HepG2 (cell line): Measurements from ENCODE around the gene TRIM62. TPM values are rescaled to one million over a fixed set of nuclear protein-coding genes. Genes with fewer than 3 reads are reported as not detected.

ENCODE experiments used
- ATAC-seq: fragments of 200-7000 bp; cut with Tn5 transposase; 3 replicates; pipeline ENCODE4 v1.9.1; 2020; ENCODE audit warnings: mild to moderate bottlenecking, moderate library complexity
- BruUV-seq: library from RNA; stranded (reverse); fragments of 400-500 nt; replicated peaks from 2 replicates; lab custom pipeline; 2021; lab: Mats Ljungman, UMichigan
- CTCF ChIA-PET: fragments of 300-600 bp; formaldehyde crosslinking; extraction: SDS; loops from one replicate; lab custom pipeline; 2021; ENCODE audit warnings: low total read pairs, inconsistent platforms, low intra/inter-chr PET ratio; lab: Yijun Ruan, JAX
- POLR2A ChIA-PET: fragments of 350-600 bp; sonication (Branson Sonifier 250); formaldehyde crosslinking; loops from one replicate; lab custom pipeline; 2020; ENCODE audit warnings: antibody characterized with exemption, inconsistent platforms; lab: Yijun Ruan, JAX
- DNase-seq: peaks from one replicate; pipeline ENCODE4 v3.0.0-alpha.2; 2015; ENCODE audit warnings: low spot score
- FAIRE-seq: peaks from 3 replicates; lab custom pipeline; 2011; peaks lifted over from hg19 to GRCh38; lab: Jason Lieb, UNC
- H2AFZ ChIP-seq: one replicate; pipeline ENCODE4 v1.6.1; 2011; ENCODE audit warnings: low read length, inconsistent platforms
- H3K27ac ChIP-seq: fragments of 300-600 bp; 3 replicates; pipeline ENCODE4 v1.8.0; 2011; ENCODE audit warnings: mixed run types, mild to moderate bottlenecking, mixed read lengths, low read length, inconsistent platforms; ENCODE audit not compliant: insufficient read depth; ENCODE audit errors: extremely low read length
- H3K27me3 ChIP-seq, 2 experiments: fragments of 200-600 bp in 1 of 2; 2 replicates in 1 of 2; 3 replicates in 1 of 2; pipeline versions ENCODE4 v1.6.0 to v1.8.0; 2011; ENCODE audit warnings: low read length in 2 of 2, mild to moderate bottlenecking in 2 of 2, moderate library complexity in 2 of 2, inconsistent platforms in 1 of 2; ENCODE audit not compliant: insufficient read depth in 2 of 2, control insufficient read depth in 1 of 2
- H3K36me3 ChIP-seq, 2 experiments: fragments of 200-600 bp in 1 of 2; replicated peaks in 1 of 2; 2 replicates in 1 of 2; 3 replicates in 1 of 2; pipeline versions ENCODE4 v1.5.1 to v1.8.0; 2011; ENCODE audit warnings: low read length in 2 of 2, inconsistent platforms in 1 of 2; ENCODE audit not compliant: insufficient read depth in 2 of 2, control insufficient read depth in 1 of 2
- H3K4me1 ChIP-seq: 2 replicates; pipeline ENCODE4 v1.5.1; 2012; ENCODE audit warnings: low read length, inconsistent platforms; ENCODE audit not compliant: insufficient read depth
- H3K4me2 ChIP-seq: 2 replicates; pipeline ENCODE4 v1.6.0; 2011; ENCODE audit warnings: low read depth, low read length, inconsistent platforms
- H3K4me3 ChIP-seq, 3 experiments: fragments of 200-600 bp in 1 of 3; sonication (generic), shearing (Covaris generic) in 1 of 3; replicated peaks in 1 of 3; 2 replicates each; pipeline ENCODE4 v1.5.1; 2011 to 2016; ENCODE audit warnings: low read length in 3 of 3, inconsistent platforms in 2 of 3, low read depth in 2 of 3, mild to moderate bottlenecking in 2 of 3, control low read depth in 1 of 3, mixed read lengths in 1 of 3; ENCODE audit not compliant: insufficient read depth in 1 of 3
- H3K79me2 ChIP-seq: one replicate; pipeline ENCODE4 v1.6.1; 2011; ENCODE audit warnings: low read length, inconsistent platforms; ENCODE audit not compliant: insufficient read depth
- H3K9ac ChIP-seq: 2 replicates; pipeline ENCODE4 v1.6.0; 2011; ENCODE audit warnings: mild to moderate bottlenecking, low read depth, low read length, inconsistent platforms; ENCODE audit not compliant: insufficient read depth
- H3K9me3 ChIP-seq: 2 replicates; pipeline ENCODE4 v1.5.1; 2012; ENCODE audit warnings: mild to moderate bottlenecking, low read length
- H4K20me1 ChIP-seq: 2 replicates; pipeline ENCODE4 v1.6.0; 2011; ENCODE audit warnings: inconsistent platforms, mild to moderate bottlenecking, low read length, moderate library complexity; ENCODE audit not compliant: insufficient read depth
- CSRNP1 ChIP-seq: sonication (generic); formaldehyde crosslinking; IDR thresholded peaks from 2 replicates; pipeline ENCODE4 v1.8.1; 2023; ENCODE audit warnings: mild to moderate bottlenecking, missing genetic modification reagents
- FOXA1 ChIP-seq, 2 experiments: fragments of 450-650 bp in 1 of 2; sonication (generic) in 1 of 2; formaldehyde crosslinking in 1 of 2; IDR thresholded peaks; 2 replicates each; pipeline versions ENCODE4 v1.4.0 to v1.6.1; 2016 to 2020; ENCODE audit warnings: missing genetic modification reagents in 1 of 2
- HMG20B ChIP-seq: conservative IDR thresholded peaks from 2 replicates; pipeline ENCODE4 v1.6.1; 2016; ENCODE audit warnings: missing genetic modification reagents, missing compliant biosample characterization
- HNF4G ChIP-seq, 2 experiments: sonication (generic) in 1 of 2; formaldehyde crosslinking in 1 of 2; IDR thresholded peaks; 2 replicates each; pipeline versions ENCODE4 v1.4.0 to v1.6.1; 2011 to 2020; ENCODE audit warnings: borderline replicate concordance in 2 of 2, low read depth in 2 of 2, mild to moderate bottlenecking in 2 of 2, low read length in 1 of 2, missing genetic modification reagents in 1 of 2, moderate library complexity in 1 of 2
- HOXD1 ChIP-seq: sonication (generic); formaldehyde crosslinking; IDR thresholded peaks from 2 replicates; pipeline ENCODE4 v1.5.0; 2020; ENCODE audit warnings: missing genetic modification reagents
- MEIS1 ChIP-seq: sonication (generic); formaldehyde crosslinking; IDR thresholded peaks from 2 replicates; pipeline ENCODE4 v1.9.0; 2021; ENCODE audit warnings: mild to moderate bottlenecking, missing genetic modification reagents, moderate library complexity, borderline replicate concordance
- SIX1 ChIP-seq: sonication (generic); formaldehyde crosslinking; IDR thresholded peaks from 2 replicates; pipeline ENCODE4 v1.4.0; 2020; ENCODE audit warnings: missing genetic modification reagents, borderline replicate concordance
- ZBTB3 ChIP-seq: sonication (generic); formaldehyde crosslinking; IDR thresholded peaks from 2 replicates; pipeline ENCODE4 v1.4.0; 2020; ENCODE audit warnings: low read depth, mild to moderate bottlenecking, moderate library complexity, missing genetic modification reagents, borderline replicate concordance
- ZBTB37 ChIP-seq: sonication (generic); formaldehyde crosslinking; IDR thresholded peaks from 2 replicates; pipeline ENCODE4 v1.4.0; 2020; ENCODE audit warnings: mild to moderate bottlenecking, missing genetic modification reagents
- ZNF615 ChIP-seq: sonication (generic); formaldehyde crosslinking; IDR thresholded peaks from 2 replicates; pipeline ENCODE4 v1.5.0; 2020; ENCODE audit warnings: mild to moderate bottlenecking, missing genetic modification reagents, borderline replicate concordance
- ZSCAN25 ChIP-seq: sonication (generic); formaldehyde crosslinking; IDR thresholded peaks from 2 replicates; pipeline ENCODE4 v1.8.0; 2022; ENCODE audit warnings: mild to moderate bottlenecking, missing genetic modification reagents
- WGBS: methylation state at CpG from one replicate; pipeline ENCODE4 v1.1.6; 2017; ENCODE audit warnings: low lambda C conversion rate; 5-methylcytosine and 5-hydroxymethylcytosine counted together
- in situ Hi-C: cut with HindIII; loops from 2 replicates; pipeline ENCODE4 v1.10.0; 2017; ENCODE audit warnings: low pct_unique_long_range_greater_than_20kb; ENCODE audit not compliant: extremely low pct_ligation_motif_present
- intact Hi-C: fragments of 100-400 bp; cut with micrococcal nuclease; formaldehyde crosslinking; loops from one replicate; pipeline ENCODE4 v1.10.0; 2022; ENCODE audit not compliant: unreplicated experiment
- polyA plus RNA-seq, 8 experiments: library from polyadenylated mRNA; depleted of rRNA in 3 of 8; stranded (reverse) in 7 of 8; unstranded in 1 of 8; fragments of >200 nt; fragmentation: Illumina TruSeq in 4 of 8; extraction: Trizol in 4 of 8; gene quantifications; 2 replicates each; pipeline versions ENCODE4 v1.2.1 to v1.2.3, GENCODE V29; 2011 to 2016; ENCODE audit warnings: low read depth in 4 of 8, missing spikeins in 1 of 8, mixed read lengths in 1 of 8; ENCODE audit not compliant: insufficient read depth in 1 of 8
- total RNA-seq, 5 experiments: library from RNA; depleted of rRNA; stranded (reverse); fragments of >200 nt; fragmentation: Illumina TruSeq; extraction: Trizol; gene quantifications; 2 replicates each; pipeline ENCODE4 v1.2.3, GENCODE V29; 2016; ENCODE audit warnings: low read depth in 1 of 5
- TF ChIP-seq, protein P1 (sequence below): sonication (generic); formaldehyde crosslinking; IDR thresholded peaks from 2 replicates; pipeline ENCODE4 v1.4.0; 2020; ENCODE audit warnings: missing genetic modification reagents, borderline replicate concordance

Gene TRIM62
- total and polyA plus RNA-seq, 2 of the 13 experiments (the other 11 are each of a cell fraction or from before 2014, with no cell fraction given), result 0.53 to 0.57 TPM

DNA sequence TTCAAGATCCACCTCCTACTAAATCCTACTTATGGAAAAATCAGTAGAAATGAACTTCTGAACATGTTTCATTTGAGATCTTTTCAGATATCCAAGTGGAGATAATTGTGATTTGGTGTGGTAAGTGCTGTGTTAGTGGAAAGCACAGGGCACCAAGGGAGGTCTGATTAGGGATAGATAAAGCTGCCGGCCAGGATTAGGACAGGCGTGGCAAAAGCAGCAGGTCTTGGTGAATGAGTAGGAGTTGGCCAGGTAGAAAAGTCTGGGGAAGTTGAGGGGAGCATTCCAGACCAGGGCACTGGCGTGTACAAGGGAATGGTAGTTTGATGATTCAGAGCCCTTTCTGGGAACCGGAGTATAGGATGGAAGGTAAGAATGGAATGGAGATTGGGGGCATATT, 53.1 kb downstream of the TRIM62 start:
- Histone ChIP-seq H3K79me2 (peaks cover 22% of the 10 kb centered on the region), H3K36me3 (no peaks in the 10 kb centered on the region; a peak in 1 of 5 replicates), H3K9ac (peak overlapping the region; percentile 94; the same call in 1 of the 2 replicates), H3K27ac (no peak overlapping the region), H3K27me3 (no peaks in the 10 kb centered on the region; a peak in 1 of 5 replicates), H3K4me1 (peaks cover 45% of the 10 kb centered on the region), H3K4me2 (peak overlapping the region; percentile 89), H3K4me3 (peak overlapping the region in 1 of 3 experiments; percentile 100; a peak in 1 of 6 replicates), H4K20me1 (no peaks in the 10 kb centered on the region), H3K9me3 (no peaks in the 10 kb centered on the region), H2AFZ (no peak overlapping the region)
- CTCF ChIA-PET, result no interaction called here
- FAIRE-seq (no peak), ATAC-seq (no peak), DNase-seq (no peak)
- 93% methylated on average over 4 of the region's 4 CpGs for WGBS
- intact Hi-C loops (loop anchor here (5.0 to 10.0 kb wide), 2 partner anchors 126 to 344 kb away; partner anchors contain the start of genes ZNF362 and ZSCAN20), in situ Hi-C loops (no loop called here)
- no TSS peak for BruUV-seq
- no peak for TF ChIP-seq MEIS1 (CRISPR knock-in tag)
- TF ChIP-seq CSRNP1 (CRISPR knock-in tag), result no peak
- TF ChIP-seq ZNF615 (CRISPR knock-in tag), result no peak
- TF ChIP-seq HOXD1 (CRISPR knock-in tag), result no peak
- no peak for TF ChIP-seq ZSCAN25 (CRISPR knock-in tag)
- TF ChIP-seq ZBTB37, result no peak
- TF ChIP-seq HNF4G (IDR thresholded peaks at IDR 0.05; ENCODE audit: borderline replicate concordance, low read depth, low read length), result no peak
- no peak for TF ChIP-seq HNF4G (CRISPR knock-in tag; IDR thresholded peaks at IDR 0.05; ENCODE audit: borderline replicate concordance, low read depth)
- no peak for TF ChIP-seq FOXA1 (IDR thresholded peaks at IDR 0.05)
- TF ChIP-seq FOXA1 (CRISPR knock-in tag; IDR thresholded peaks at IDR 0.05), result no peak
- TF ChIP-seq, protein P1, sequence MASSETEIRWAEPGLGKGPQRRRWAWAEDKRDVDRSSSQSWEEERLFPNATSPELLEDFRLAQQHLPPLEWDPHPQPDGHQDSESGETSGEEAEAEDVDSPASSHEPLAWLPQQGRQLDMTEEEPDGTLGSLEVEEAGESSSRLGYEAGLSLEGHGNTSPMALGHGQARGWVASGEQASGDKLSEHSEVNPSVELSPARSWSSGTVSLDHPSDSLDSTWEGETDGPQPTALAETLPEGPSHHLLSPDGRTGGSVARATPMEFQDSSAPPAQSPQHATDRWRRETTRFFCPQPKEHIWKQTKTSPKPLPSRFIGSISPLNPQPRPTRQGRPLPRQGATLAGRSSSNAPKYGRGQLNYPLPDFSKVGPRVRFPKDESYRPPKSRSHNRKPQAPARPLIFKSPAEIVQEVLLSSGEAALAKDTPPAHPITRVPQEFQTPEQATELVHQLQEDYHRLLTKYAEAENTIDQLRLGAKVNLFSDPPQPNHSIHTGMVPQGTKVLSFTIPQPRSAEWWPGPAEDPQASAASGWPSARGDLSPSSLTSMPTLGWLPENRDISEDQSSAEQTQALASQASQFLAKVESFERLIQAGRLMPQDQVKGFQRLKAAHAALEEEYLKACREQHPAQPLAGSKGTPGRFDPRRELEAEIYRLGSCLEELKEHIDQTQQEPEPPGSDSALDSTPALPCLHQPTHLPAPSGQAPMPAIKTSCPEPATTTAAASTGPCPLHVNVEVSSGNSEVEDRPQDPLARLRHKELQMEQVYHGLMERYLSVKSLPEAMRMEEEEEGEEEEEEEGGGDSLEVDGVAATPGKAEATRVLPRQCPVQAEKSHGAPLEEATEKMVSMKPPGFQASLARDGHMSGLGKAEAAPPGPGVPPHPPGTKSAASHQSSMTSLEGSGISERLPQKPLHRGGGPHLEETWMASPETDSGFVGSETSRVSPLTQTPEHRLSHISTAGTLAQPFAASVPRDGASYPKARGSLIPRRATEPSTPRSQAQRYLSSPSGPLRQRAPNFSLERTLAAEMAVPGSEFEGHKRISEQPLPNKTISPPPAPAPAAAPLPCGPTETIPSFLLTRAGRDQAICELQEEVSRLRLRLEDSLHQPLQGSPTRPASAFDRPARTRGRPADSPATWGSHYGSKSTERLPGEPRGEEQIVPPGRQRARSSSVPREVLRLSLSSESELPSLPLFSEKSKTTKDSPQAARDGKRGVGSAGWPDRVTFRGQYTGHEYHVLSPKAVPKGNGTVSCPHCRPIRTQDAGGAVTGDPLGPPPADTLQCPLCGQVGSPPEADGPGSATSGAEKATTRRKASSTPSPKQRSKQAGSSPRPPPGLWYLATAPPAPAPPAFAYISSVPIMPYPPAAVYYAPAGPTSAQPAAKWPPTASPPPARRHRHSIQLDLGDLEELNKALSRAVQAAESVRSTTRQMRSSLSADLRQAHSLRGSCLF (CRISPR knock-in tag), result no peak
- no peak for TF ChIP-seq ZBTB3
- TF ChIP-seq HMG20B (CRISPR knock-in tag), result no peak
- TF ChIP-seq SIX1, result no peak
- POLR2A ChIA-PET, result interaction anchor here (2.6 kb wide), 1 partner anchor 12 kb away, joined by 19 read pairs; no protein-coding TSS in a partner anchor
